Panc1 (cell line): ENCODE results near the gene PLXND1. TPM values are rescaled to one million over a fixed set of nuclear protein-coding genes. Genes with fewer than 3 reads are reported as not detected.

Experiments
- ATAC-seq: fragments of 200-7000 bp; cut with Tn5 transposase; 2 replicates; pipeline ENCODE4 v1.9.1; 2020; ENCODE audit warnings: mild to moderate bottlenecking, moderate library complexity
- BruUV-seq: library from RNA; stranded (reverse); fragments of 400-500 nt; replicated peaks from 2 replicates; lab custom pipeline; 2021; lab: Mats Ljungman, UMichigan
- CTCF ChIA-PET: fragments of 300-600 bp; sonication (Branson Sonifier 250); formaldehyde crosslinking; loops from one replicate; lab custom pipeline; 2022; ENCODE audit warnings: antibody characterized with exemption; lab: Charles Lee
- POLR2A ChIA-PET: fragments of 300-600 bp; sonication (Branson Sonifier 250); formaldehyde crosslinking; loops from one replicate; lab custom pipeline; 2022; ENCODE audit warnings: antibody characterized with exemption; lab: Charles Lee
- DNase-seq: peaks from one replicate; pipeline ENCODE4 v3.0.0-alpha.2; 2010; ENCODE audit warnings: low read depth, low spot score
- H3K27ac ChIP-seq: 2 replicates; pipeline ENCODE4 v1.5.1; 2011; ENCODE audit warnings: mild to moderate bottlenecking, low read length, inconsistent platforms
- H3K27me3 ChIP-seq: fragments of 200-500 bp; sonication (Bioruptor generic); 2 replicates; pipeline ENCODE4 v1.6.0; 2014; ENCODE audit warnings: low read length, inconsistent platforms; ENCODE audit not compliant: control insufficient read depth, insufficient read depth
- H3K36me3 ChIP-seq: fragments of 200-500 bp; sonication (Bioruptor generic); 2 replicates; pipeline ENCODE4 v1.5.1; 2014; ENCODE audit warnings: inconsistent platforms, mild to moderate bottlenecking, low read length, moderate library complexity; ENCODE audit not compliant: control insufficient read depth, insufficient read depth
- H3K4me1 ChIP-seq: 2 replicates; pipeline ENCODE4 v1.5.1; 2011; ENCODE audit warnings: inconsistent platforms, mild to moderate bottlenecking, low read length, moderate library complexity; ENCODE audit not compliant: control insufficient read depth, insufficient read depth
- H3K4me3 ChIP-seq, 2 experiments: 2 replicates each; pipeline ENCODE4 v1.5.1; 2011 to 2012; ENCODE audit warnings: low read depth in 2 of 2, low read length in 2 of 2, mild to moderate bottlenecking in 2 of 2, inconsistent platforms in 1 of 2, moderate library complexity in 1 of 2
- H3K9me3 ChIP-seq: fragments of 200-500 bp; sonication (Bioruptor generic); 2 replicates; pipeline ENCODE4 v1.5.1; 2014; ENCODE audit warnings: low read depth, mild to moderate bottlenecking, inconsistent platforms, low read length, moderate library complexity; ENCODE audit not compliant: control insufficient read depth, insufficient read depth
- CTCF ChIP-seq: fragments of 450-650 bp; IDR thresholded peaks from 2 replicates; pipeline ENCODE4 v1.5.1; 2017; ENCODE audit warnings: mild to moderate bottlenecking
- POLR2AphosphoS5 ChIP-seq: IDR thresholded peaks from 2 replicates; pipeline ENCODE4 v1.6.1; 2012; ENCODE audit warnings: mild to moderate bottlenecking, low read depth, low read length, moderate library complexity
- REST ChIP-seq, 2 experiments: IDR thresholded peaks; 2 replicates each; pipeline ENCODE4 v1.6.1; 2011 to 2012; ENCODE audit warnings: low read depth in 2 of 2, control low read depth in 1 of 2, low read length in 1 of 2, mild to moderate bottlenecking in 1 of 2, moderate library complexity in 1 of 2; ENCODE audit not compliant: insufficient read depth in 1 of 2
- SIN3A ChIP-seq: IDR thresholded peaks from 2 replicates; pipeline ENCODE4 v1.6.1; 2012; ENCODE audit warnings: low read depth, mild to moderate bottlenecking, low read length, moderate library complexity, borderline replicate concordance; ENCODE audit not compliant: insufficient read depth
- TCF7L2 ChIP-seq: IDR thresholded peaks from 2 replicates; pipeline ENCODE4 v1.6.1; 2011; ENCODE audit warnings: mild to moderate bottlenecking, low read depth, low read length, inconsistent platforms
- in situ Hi-C: cut with HindIII; loops from 2 replicates; pipeline ENCODE4 v1.10.0; 2016; ENCODE audit warnings: low sequenced_read_pairs, low pct_unique_long_range_greater_than_20kb
- intact Hi-C: fragments of 100-400 bp; cut with micrococcal nuclease; formaldehyde crosslinking; loops from one replicate; pipeline ENCODE4 v1.10.0; 2022; ENCODE audit not compliant: unreplicated experiment
- total RNA-seq: library from RNA; stranded (reverse); gene quantifications from one replicate; pipeline ENCODE4 v1.2.1, GENCODE V29; 2021; ENCODE audit not compliant: unreplicated experiment

Gene PLXND1
- total RNA-seq, 1 experiment from 2014 or later = 248 TPM

GRCh38 chr3:129524081-129524480 lies 82.4 kb downstream of the PLXND1 start:
- no peak for TF ChIP-seq CTCF
- no peak for TF ChIP-seq SIN3A
- no peak for TF ChIP-seq REST (IDR thresholded peaks at IDR 0.05; ENCODE audit: insufficient read depth in 1 of 2, low read depth in 2 of 2, low read length in 1 of 2)
- no peak for TF ChIP-seq POLR2AphosphoS5
- TF ChIP-seq TCF7L2 = no peak
- intact Hi-C loops (no loop called here), in situ Hi-C loops (no loop called here)
- Histone ChIP-seq H3K36me3 (no peaks in the 10 kb centered on the region), H3K4me1 (no peaks in the 10 kb centered on the region), H3K9me3 (no peaks in the 10 kb centered on the region), H3K4me3 (no peak overlapping the region), H3K27me3 (no peaks in the 10 kb centered on the region), H3K27ac (no peak overlapping the region)
- DNase-seq (no peak), ATAC-seq (no peak)
- BruUV-seq = no TSS peak
- ChIA-PET CTCF (interaction anchor here (0.6 kb wide), 1 partner anchor 31 kb away, joined by 9 read pairs; no protein-coding TSS in a partner anchor), POLR2A (interaction anchor here (0.6 kb wide), 1 partner anchor 38 kb away, joined by 3 read pairs; no protein-coding TSS in a partner anchor)

- Histone ChIP-seq H3K4me3 (no peak overlapping the region), H3K9me3 (no peaks in the 10 kb centered on the region), H3K4me1 (no peaks in the 10 kb centered on the region), H3K36me3 (no peaks in the 10 kb centered on the region), H3K27me3 (no peaks in the 10 kb centered on the region), H3K27ac (no peak overlapping the region)
- in situ Hi-C loops (no loop called here), intact Hi-C loops (no loop called here)
- DNase-seq (no peak), ATAC-seq (no peak)
- ChIA-PET POLR2A (interaction anchor here (0.5 kb wide), 1 partner anchor 84 kb away, joined by 3 read pairs; no protein-coding TSS in a partner anchor), CTCF (interaction anchor here (0.5 kb wide), 1 partner anchor 306 kb away, joined by 6 read pairs; no protein-coding TSS in a partner anchor)
- no TSS peak for BruUV-seq
- no peak for TF ChIP-seq POLR2AphosphoS5
- no peak for TF ChIP-seq REST (IDR thresholded peaks at IDR 0.05; ENCODE audit: insufficient read depth in 1 of 2, low read depth in 2 of 2, low read length in 1 of 2)
Observed at GRCh38 chr3:129522953-129523352, 83.5 kb downstream of the PLXND1 start.
